Erythroblast (primary cell): ENCODE measurements around the gene IGSF9B.

ENCODE experiments used
- GATA1 ChIP-seq: IDR thresholded peaks from 2 replicates; pipeline ENCODE4 v1.6.1; 2011; ENCODE audit warnings: low read depth, mild to moderate bottlenecking, control low read depth, low read length, moderate library complexity
- POLR2A ChIP-seq: IDR thresholded peaks from 2 replicates; pipeline ENCODE4 v1.6.1; 2011; ENCODE audit warnings: mild to moderate bottlenecking, low read length

GRCh38 chr11:133896028-133896427, 60.7 kb downstream of the IGSF9B start:
- TF ChIP-seq POLR2A (no peak), GATA1 (no peak)
